Gastrocnemius medialis (tissue), 4 donors: ENCODE data around the gene MMAA. TPM values are rescaled to one million over a fixed set of nuclear protein-coding genes. Genes with fewer than 3 reads are reported as not detected.
"Not testable (repeated sequence)": the region's sequence is repeated elsewhere in the genome, so short reads cannot be mapped to it uniquely, and the experiment has no call there.

Experiments used
- ATAC-seq, 2 donors: fragments of 150-250 bp; one replicate each; pipeline ENCODE4 v1.9.1; 2016
- DNase-seq, 2 donors: peaks; one replicate each; pipeline ENCODE4 v3.0.0-alpha.2; 2019
- H3K27ac ChIP-seq, 4 donors: fragments of 200-600 bp; sonication (generic); 1 replicate in 1 of 4; 2 replicates in 3 of 4; pipeline ENCODE4 v1.5.1; 2016 to 2018; ENCODE audit warnings: mild to moderate bottlenecking in 2 of 4, moderate library complexity in 1 of 4
- H3K27me3 ChIP-seq, 3 donors: fragments of 200-600 bp; sonication (generic) in 2 of 3; 1 replicate in 1 of 3; 2 replicates in 2 of 3; pipeline versions ENCODE4 v1.5.1 to v1.6.0; 2016 to 2019; ENCODE audit warnings: mild to moderate bottlenecking in 1 of 3, moderate library complexity in 1 of 3
- H3K36me3 ChIP-seq, 2 donors: fragments of 200-600 bp; sonication (generic) in 1 of 2; one replicate each; pipeline ENCODE4 v1.5.1; 2017 to 2018
- H3K4me1 ChIP-seq, 2 donors: fragments of 200-600 bp; sonication (generic) in 1 of 2; one replicate each; pipeline ENCODE4 v1.5.1; 2016 to 2017; ENCODE audit warnings: mild to moderate bottlenecking in 2 of 2
- H3K4me3 ChIP-seq, 4 donors: fragments of 200-600 bp; sonication (generic) in 3 of 4; 1 replicate in 1 of 4; 2 replicates in 3 of 4; pipeline ENCODE4 v1.5.1; 2016 to 2019; ENCODE audit warnings: mild to moderate bottlenecking in 2 of 4
- H3K9me3 ChIP-seq, 3 donors: fragments of 200-600 bp; sonication (generic) in 2 of 3; 1 replicate in 1 of 3; 2 replicates in 2 of 3; pipeline ENCODE4 v1.5.1; 2016 to 2019
- CTCF ChIP-seq, 5 experiments: fragments of 450-650 bp in 3 of 5; fragments of 200-600 bp in 2 of 5; sonication (generic) in 2 of 5; IDR thresholded peaks in 4 of 5; conservative IDR thresholded peaks in 1 of 5; 1 replicate in 4 of 5; 2 replicates in 1 of 5; pipeline ENCODE4 v1.5.1; 2016 to 2019; ENCODE audit warnings: antibody characterized with exemption in 5 of 5, mild to moderate bottlenecking in 3 of 5, moderate library complexity in 3 of 5
- POLR2A ChIP-seq, 2 donors: fragments of 450-650 bp; IDR thresholded peaks; one replicate each; pipeline ENCODE4 v1.6.1; 2017; ENCODE audit warnings: antibody characterized with exemption in 2 of 2, mild to moderate bottlenecking in 2 of 2, moderate library complexity in 2 of 2
- in situ Hi-C, 4 donors: fragments of 200-750 bp; cut with MboI; loops; one replicate each; pipeline versions ENCODE4 v1.15.0 to v1.8.0; 2017; ENCODE audit warnings: low sequenced_read_pairs in 4 of 4
- intact Hi-C: fragments of 100-400 bp; cut with DNase I; formaldehyde crosslinking; loops from one replicate; pipeline ENCODE4 v1.15.1; 2023; ENCODE audit warnings: low total_unique reads
- total RNA-seq, 4 donors: library from RNA; depleted of rRNA; stranded (reverse); fragments of >200 nt; gene quantifications; one replicate each; pipeline versions ENCODE4 v1.1.0 to v1.2.3, GENCODE V29; 2016

MMAA gene
- total RNA-seq, result 10 to 100 TPM in 1 of 4 donors, 1 to 10 TPM in 3; 5.1 to 10.9 (median 8.4) TPM

- no peaks in the 10 kb centered on the region for H3K27me3 ChIP-seq
- DNase-seq (peak; percentile 93 to 94), ATAC-seq (peak; percentile 92 to 95)
- peak within 1 kb of the TSS; percentile 72 to 98 (median 88) for H3K4me3 ChIP-seq
- peak within 1 kb of the TSS; percentile 92 to 99 (median 98) for H3K27ac ChIP-seq
- H3K9me3 ChIP-seq, result no peaks in the 10 kb centered on the region
- peaks cover 16 to 24% of the 10 kb centered on the region in 2 donors for H3K4me1 ChIP-seq
- TF ChIP-seq CTCF (IDR thresholded peaks at IDR 0.05 in 4 of 5, conservative IDR thresholded peaks at IDR 0.05 in 1 of 5) (peak; percentile 35 to 76 (median 63)), POLR2A (IDR thresholded peaks at IDR 0.05) (peak; percentile 96 to 97)
- no peaks in the 10 kb centered on the region for H3K36me3 ChIP-seq
- intact Hi-C loops (loop anchor here (2.0 to 10.0 kb wide), 8 partner anchors 114 to 522 kb away; partner anchors contain the start of genes ABCE1, ANAPC10 and ZNF827), in situ Hi-C loops (no loop called here)
These were observed at the start of gene MMAA for GRCh38 chr4:145618932-145619638. TSS of gene MMAA (plus strand) at chr4:145619385. CDS start at chr4:145639140, 19,755 bp downstream.

GRCh38 chr4:145574546-145574945 lies 44.6 kb upstream of the MMAA start:
- H3K27me3 ChIP-seq, ATAC-seq, H3K36me3 ChIP-seq, intact Hi-C loops, H3K4me3 ChIP-seq, DNase-seq, H3K4me1 ChIP-seq, H3K27ac ChIP-seq, H3K9me3 ChIP-seq: not testable (repeated sequence)
- in situ Hi-C loops, result loop anchor here in 1 of 4 donors (25.0 kb wide), 1 partner anchor 337 kb away; no protein-coding TSS in a partner anchor

GRCh38 chr4:145580906-145581305 lies 38.3 kb upstream of the MMAA start:
- DNase-seq (no peak), ATAC-seq (no peak)
- H3K9me3 ChIP-seq, result no peaks in the 10 kb centered on the region
- H3K27me3 ChIP-seq, result no peaks in the 10 kb centered on the region
- H3K4me3 ChIP-seq, result no peak overlapping the region
- intact Hi-C loops (no loop called here), in situ Hi-C loops (no loop called here)
- H3K4me1 ChIP-seq, result no peaks in the 10 kb centered on the region
- no peak overlapping the region for H3K27ac ChIP-seq
- TF ChIP-seq POLR2A (IDR thresholded peaks at IDR 0.05), result no peak
- TF ChIP-seq CTCF (IDR thresholded peaks at IDR 0.05 in 4 of 5, conservative IDR thresholded peaks at IDR 0.05 in 1 of 5), result no peak
- no peaks in the 10 kb centered on the region for H3K36me3 ChIP-seq

GRCh38 chr4:145583191-145584055 lies 35.8 kb upstream of the MMAA start:
- no peak for DNase-seq
- Histone ChIP-seq H3K27me3 (no peaks in the 10 kb centered on the region), H3K4me3 (no peak overlapping the region), H3K36me3 (no peaks in the 10 kb centered on the region), H3K9me3 (no peaks in the 10 kb centered on the region), H3K27ac (no peak overlapping the region), H3K4me1 (no peaks in the 10 kb centered on the region)
- TF ChIP-seq CTCF (IDR thresholded peaks at IDR 0.05 in 4 of 5, conservative IDR thresholded peaks at IDR 0.05 in 1 of 5), result no peak
- TF ChIP-seq POLR2A (IDR thresholded peaks at IDR 0.05), result no peak
- in situ Hi-C loops (no loop called here), intact Hi-C loops (no loop called here)
- no peak for ATAC-seq
